Kidney (tissue), 14 donors: ENCODE measurements around the gene DCXR. TPM values are rescaled to one million over a fixed set of nuclear protein-coding genes. Genes with fewer than 3 reads are reported as not detected.

Source experiments
- DNase-seq, 5 donors: peaks; one replicate each; pipeline ENCODE4 v3.0.0-alpha.2; 2013 to 2020
- FAIRE-seq: peaks from 2 replicates; lab custom pipeline; 2012; peaks lifted over from hg19 to GRCh38; lab: Jason Lieb, UNC
- H3K27ac ChIP-seq, 2 donors: one replicate each; pipeline ENCODE4 v1.7.0; 2013; ENCODE audit warnings: low read depth in 2 of 2, low read length in 2 of 2, inconsistent platforms in 1 of 2
- H3K27me3 ChIP-seq: one replicate; pipeline ENCODE4 v1.7.1; 2013; ENCODE audit warnings: low read length, inconsistent platforms; ENCODE audit not compliant: control insufficient read depth, insufficient read depth
- H3K36me3 ChIP-seq, 3 donors: one replicate each; pipeline versions ENCODE4 v1.7.0 to v1.7.1; 2013; ENCODE audit warnings: low read length in 3 of 3, control low read depth in 1 of 3, inconsistent platforms in 1 of 3; ENCODE audit not compliant: insufficient read depth in 3 of 3, control insufficient read depth in 2 of 3
- H3K4me1 ChIP-seq, 3 donors: one replicate each; pipeline versions ENCODE4 v1.7.0 to v1.7.1; 2013; ENCODE audit warnings: low read length in 3 of 3, inconsistent platforms in 1 of 3, low read depth in 1 of 3; ENCODE audit not compliant: control insufficient read depth in 2 of 3, insufficient read depth in 2 of 3
- H3K4me3 ChIP-seq, 3 donors: one replicate each; pipeline versions ENCODE4 v1.7.0 to v1.8.1; 2013; ENCODE audit warnings: low read length in 3 of 3, control low read depth in 1 of 3, inconsistent platforms in 1 of 3
- H3K9ac ChIP-seq, 3 donors: one replicate each; pipeline versions ENCODE4 v1.7.0 to v1.7.1; 2013; ENCODE audit warnings: low read length in 3 of 3, control low read depth in 1 of 3, inconsistent platforms in 1 of 3
- H3K9me3 ChIP-seq, 3 donors: one replicate each; pipeline versions ENCODE4 v1.7.0 to v1.7.1; 2013; ENCODE audit warnings: low read length in 3 of 3, control low read depth in 1 of 3, inconsistent platforms in 1 of 3; ENCODE audit not compliant: control insufficient read depth in 2 of 3, insufficient read depth in 1 of 3
- CTCF ChIP-seq: IDR thresholded peaks from 3 replicates; pipeline ENCODE4 v1.5.1; 2012; ENCODE audit warnings: mild to moderate bottlenecking, moderate library complexity, borderline replicate concordance; ENCODE audit not compliant: insufficient read depth; ENCODE audit errors: extremely low read depth
- intact Hi-C: fragments of 100-400 bp; cut with DNase I; formaldehyde crosslinking; loops from one replicate; pipeline ENCODE4 v1.11.1; 2022
- polyA plus RNA-seq: library from polyadenylated mRNA; stranded (reverse); fragments of 350-450 nt; fragmentation: Illumina TruSeq; extraction: RNeasy Lipid Tissue Mini Kit (QIAGEN cat#74804); gene quantifications from one replicate; pipeline ENCODE4 v1.2.3, GENCODE V29; 2014; ENCODE audit warnings: low read depth, low replicate concordance; ENCODE audit not compliant: insufficient read depth
- total RNA-seq: library from RNA; stranded (reverse); fragmentation: NEBNext Ultra II Directional; extraction: Animal tissue kit (Norgen Biotek cat#: 25700); gene quantifications from one replicate; pipeline ENCODE4 v1.2.1, GENCODE V29; 2021
- donor health status: control.
- donor health status: control.
- donor health status: control.
- donor health status: control.
- donor health status: control.
- donor health status: DM: yes; HTN: yes; CAD: no.
- donor health status: Normal renal cell carcinoma (clear cell type).

Gene DCXR
- total and polyA plus RNA-seq, 2 donors from 2014 or later, result 102 to 551 TPM

DNA sequence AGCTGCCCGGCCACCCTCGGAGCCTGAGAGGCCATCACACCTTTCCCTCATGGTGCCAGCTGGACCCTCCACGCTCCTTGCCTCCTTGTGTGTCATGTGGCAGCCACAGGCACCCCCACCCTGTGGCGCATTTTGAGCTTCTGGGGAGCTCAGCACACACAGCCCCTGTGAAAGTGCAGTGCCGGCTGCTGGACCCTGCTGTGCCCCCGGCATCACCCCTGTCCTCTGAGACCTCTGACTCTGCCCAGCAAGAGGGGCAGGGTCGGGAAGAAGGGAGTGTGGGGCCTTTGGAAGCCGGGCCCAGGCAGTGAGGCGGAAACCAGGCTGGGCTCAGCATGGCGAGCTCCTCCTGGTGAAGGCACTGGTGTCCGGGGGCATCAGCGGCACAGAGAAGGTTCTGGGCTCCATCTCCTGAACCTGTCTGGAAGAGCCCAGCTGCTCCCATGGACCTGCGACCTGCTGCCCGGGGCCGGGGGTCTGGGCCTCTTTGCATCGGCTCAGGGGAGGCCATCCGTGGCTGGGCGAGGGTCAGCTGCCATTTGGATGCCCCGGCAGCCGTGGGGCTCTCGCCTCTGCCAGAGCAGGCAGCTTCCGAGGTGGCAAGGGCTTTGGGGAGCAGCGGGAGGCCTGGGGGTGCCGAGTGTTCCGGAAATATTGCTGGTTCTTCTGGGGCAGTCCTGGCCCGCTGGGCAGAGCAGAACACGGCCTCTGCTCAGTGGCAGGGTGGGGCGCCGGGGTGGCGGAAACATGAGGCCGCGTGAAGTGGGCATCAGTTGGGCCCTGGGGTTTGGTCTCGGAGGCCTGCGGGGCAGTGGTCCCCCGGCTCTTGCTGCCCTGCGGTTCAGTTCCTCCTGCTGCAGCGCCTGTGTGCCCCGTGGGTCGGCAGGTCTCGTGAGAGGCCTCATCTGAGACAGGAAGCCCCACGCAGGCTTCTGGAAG is 32.7 kb downstream of the DCXR start:
- Histone ChIP-seq H3K4me1 (peaks cover 0 to 8% (median 0%) of the 10 kb centered on the region in 3 donors), H3K9me3 (no peaks in the 10 kb centered on the region), H3K36me3 (no peaks in the 10 kb centered on the region), H3K27me3 (no peaks in the 10 kb centered on the region), H3K9ac (no peak overlapping the region), H3K27ac (no peak overlapping the region), H3K4me3 (no peak overlapping the region)
- intact Hi-C loops, result no loop called here
- FAIRE-seq (no peak), DNase-seq (peak in 1 of 5 donors; percentile 52)
- TF ChIP-seq CTCF, result no peak

DNA sequence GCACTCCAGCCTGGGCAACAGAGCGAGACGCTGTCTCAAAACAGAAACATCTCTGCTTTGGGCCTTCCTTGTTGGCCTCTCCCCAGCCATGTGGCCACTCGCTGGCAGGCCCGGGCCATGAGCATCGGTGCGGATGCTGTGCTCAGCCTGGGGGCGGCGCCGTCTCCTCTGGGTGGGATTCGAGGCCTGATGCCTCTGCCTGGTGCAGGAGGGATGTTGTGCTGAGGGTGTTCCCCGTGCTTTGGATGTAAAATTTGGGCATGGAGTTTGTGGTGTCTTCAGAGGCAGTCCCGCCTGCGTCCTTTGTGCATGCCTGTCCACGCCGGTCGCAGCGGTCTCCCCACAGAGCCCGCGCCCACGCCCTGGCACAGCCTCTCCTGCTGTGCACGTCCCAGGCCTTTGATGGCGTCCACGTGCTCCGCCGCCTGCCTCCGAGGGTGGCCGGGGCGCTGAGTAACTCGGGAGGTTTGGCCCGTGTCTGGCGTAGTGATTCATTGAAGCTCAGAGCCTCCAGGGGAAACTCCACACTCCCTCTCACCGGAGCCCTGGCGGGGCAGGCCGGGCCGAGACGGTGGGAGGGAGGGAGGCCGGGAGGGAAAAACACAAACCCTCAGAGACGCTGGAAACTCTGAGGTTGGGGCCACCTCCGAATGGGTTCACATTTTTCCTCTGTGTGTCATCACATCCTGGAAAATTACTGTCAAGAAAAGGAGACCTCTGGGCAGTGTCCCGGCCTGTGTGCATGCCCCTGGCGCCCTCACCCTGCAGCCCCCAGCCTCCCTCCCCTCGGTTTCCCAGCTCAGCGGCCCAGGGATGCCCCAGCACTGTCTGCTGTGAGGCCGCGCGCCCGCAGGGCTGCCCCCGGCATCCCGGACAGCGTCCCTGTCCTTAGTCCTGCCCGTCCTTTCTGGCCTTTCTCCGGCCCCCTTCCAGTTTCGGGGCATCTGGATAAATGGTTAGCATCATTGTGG is 33.8 kb downstream of the DCXR start:
- Histone ChIP-seq H3K27me3 (no peaks in the 10 kb centered on the region), H3K4me3 (no peak overlapping the region), H3K9me3 (no peaks in the 10 kb centered on the region), H3K36me3 (no peaks in the 10 kb centered on the region), H3K27ac (no peak overlapping the region), H3K4me1 (peaks cover 0 to 9% (median 0%) of the 10 kb centered on the region in 3 donors), H3K9ac (no peak overlapping the region)
- intact Hi-C loops, result no loop called here
- FAIRE-seq (no peak), DNase-seq (peak; percentile 65 to 95 (median 70))
- TF ChIP-seq CTCF, result no peak

DNA sequence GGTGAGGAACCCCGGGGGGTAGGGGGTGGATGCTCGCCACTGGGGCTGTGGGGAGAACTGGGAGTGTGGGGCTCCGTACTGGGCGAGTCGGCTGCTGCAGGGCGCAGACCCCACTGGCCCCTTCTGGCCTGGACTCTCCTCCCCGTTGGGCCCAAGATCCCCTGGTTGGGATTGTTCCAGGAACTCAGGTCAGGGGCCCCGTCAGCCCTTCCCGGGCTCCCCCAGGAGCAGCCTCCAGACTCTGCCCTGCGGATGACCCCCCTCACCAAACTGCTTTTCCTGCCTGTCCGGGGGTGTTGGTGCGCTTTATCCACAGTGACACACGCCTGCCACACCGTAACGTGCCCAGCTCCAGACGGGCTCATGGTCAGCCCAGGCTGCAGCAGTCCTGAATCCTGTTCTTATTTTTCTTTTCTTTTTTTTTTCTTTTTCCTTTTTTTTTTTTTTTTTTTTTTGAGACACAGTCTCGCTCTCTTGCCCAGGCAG is 35.9 kb downstream of the DCXR start:
- Histone ChIP-seq H3K9me3 (no peaks in the 10 kb centered on the region), H3K27ac (no peak overlapping the region), H3K36me3 (no peaks in the 10 kb centered on the region), H3K4me1 (peaks cover 0 to 9% (median 0%) of the 10 kb centered on the region in 3 donors), H3K27me3 (no peaks in the 10 kb centered on the region), H3K4me3 (no peak overlapping the region), H3K9ac (no peak overlapping the region)
- DNase-seq, result peak in 1 of 5 donors; percentile 55
- no peak for FAIRE-seq
- no peak for TF ChIP-seq CTCF
- intact Hi-C loops, result no loop called here
